SK-N-MC (cell line): ENCODE results near the gene BCR.

ENCODE experiments used
- EZH2 ChIP-seq: fragments of 200-600 bp; sonication (generic); IDR thresholded peaks from one replicate; pipeline ENCODE4 v1.6.1; 2017; ENCODE audit warnings: antibody characterized with exemption
- FOXP2 ChIP-seq: optimal IDR thresholded peaks from 2 replicates; pipeline ENCODE3; 2011; ENCODE audit warnings: mild to moderate bottlenecking, moderate library complexity; ENCODE audit not compliant: insufficient read depth; ENCODE audit errors: extremely low read length, control extremely low read depth
- POLR2AphosphoS5 ChIP-seq: IDR thresholded peaks from 2 replicates; pipeline ENCODE4 v1.6.1; 2012; ENCODE audit warnings: mild to moderate bottlenecking, low read depth, low read length, borderline replicate concordance

GRCh38 chr22:23272371-23272770 is 92.1 kb downstream of the BCR start:
- TF ChIP-seq EZH2 (no peak), POLR2AphosphoS5 (no peak), FOXP2 (no peak)
